Measurements from ENCODE around the gene HPCAL4. TPM values are rescaled to one million over a fixed set of nuclear protein-coding genes. Genes with fewer than 3 reads are reported as not detected.

The HPCAL4 gene
- total RNA-seq, 1 donor from 2014 or later, result 0.20 TPM

- H3K27ac Mint-ChIP-seq (ENCODE audit: unreplicated experiment), result no peak overlapping the region
- no peak for TF ChIP-seq CTCF (IDR thresholded peaks at IDR 0.05; ENCODE audit: insufficient read depth, low read depth, low read length)
- Histone ChIP-seq H4K20me1 (ENCODE audit: insufficient read depth, low read length) (no peaks in the 10 kb centered on the region), H3K79me2 (ENCODE audit: insufficient read depth, low read length) (no peaks in the 10 kb centered on the region), H3K4me3 (ENCODE audit: insufficient read depth, low read depth, low read length) (no peak overlapping the region), H3K4me2 (ENCODE audit: low read length) (no peak overlapping the region), H3K9ac (ENCODE audit: low read length) (no peak overlapping the region), H3K36me3 (ENCODE audit: insufficient read depth, low read length) (no peaks in the 10 kb centered on the region), H3K27me3 (ENCODE audit: insufficient read depth, low read length) (peaks cover 46% of the 10 kb centered on the region), H3K4me1 (ENCODE audit: insufficient read depth, low read length) (peaks cover 5% of the 10 kb centered on the region), H2AFZ (ENCODE audit: low read depth, low read length) (no peak overlapping the region), H3K27ac (ENCODE audit: low read depth, low read length) (no peak overlapping the region), H3K9me3 (ENCODE audit: insufficient read depth, low read depth, low read length) (peaks cover 4% of the 10 kb centered on the region)
- H3K4me1 Mint-ChIP-seq (ENCODE audit: low read depth, unreplicated experiment), result peaks cover 4% of the 10 kb centered on the region
- FAIRE-seq, result no peak
- H3K4me3 Mint-ChIP-seq (ENCODE audit: unreplicated experiment), result no peak overlapping the region
- peaks cover 12% of the 10 kb centered on the region for H3K9me3 Mint-ChIP-seq (ENCODE audit: unreplicated experiment)
- peaks cover 2% of the 10 kb centered on the region for H3K36me3 Mint-ChIP-seq (ENCODE audit: low read depth, unreplicated experiment)
- peaks cover 88% of the 10 kb centered on the region for H3K27me3 Mint-ChIP-seq (ENCODE audit: low read depth, unreplicated experiment)
- no peak for DNase-seq (ENCODE audit: low read depth)
Measured at GRCh38 chr1:39676948-39677548, 14.2 kb downstream of the HPCAL4 start.

GRCh38 chr1:39675220-39675619 lies 16.0 kb downstream of the HPCAL4 start:
- no peak for FAIRE-seq

More at GRCh38 chr1:39675220-39675619, 16.0 kb downstream of the HPCAL4 start:
- H4K20me1 ChIP-seq (ENCODE audit: insufficient read depth, low read length), result no peaks in the 10 kb centered on the region
- Mint-ChIP-seq H3K36me3 (ENCODE audit: low read depth, unreplicated experiment) (peaks cover 2% of the 10 kb centered on the region), H3K27ac (ENCODE audit: unreplicated experiment) (no peak overlapping the region), H3K9me3 (ENCODE audit: unreplicated experiment) (peaks cover 12% of the 10 kb centered on the region), H3K4me1 (ENCODE audit: low read depth, unreplicated experiment) (peaks cover 4% of the 10 kb centered on the region), H3K4me3 (ENCODE audit: unreplicated experiment) (no peak overlapping the region), H3K27me3 (ENCODE audit: low read depth, unreplicated experiment) (peaks cover 78% of the 10 kb centered on the region)
- no peak overlapping the region for H3K4me2 ChIP-seq (ENCODE audit: low read length)
- no peaks in the 10 kb centered on the region for H3K79me2 ChIP-seq (ENCODE audit: insufficient read depth, low read length)
- TF ChIP-seq EZH2 (IDR thresholded peaks at IDR 0.05; ENCODE audit: insufficient read depth, low read length) (no peak), CTCF (IDR thresholded peaks at IDR 0.05; ENCODE audit: insufficient read depth, low read depth, low read length) (no peak)
- no peaks in the 10 kb centered on the region for H3K36me3 ChIP-seq (ENCODE audit: insufficient read depth, low read length)
- no peak overlapping the region for H3K9ac ChIP-seq (ENCODE audit: low read length)
- H3K4me1 ChIP-seq (ENCODE audit: insufficient read depth, low read length), result peaks cover 6% of the 10 kb centered on the region
- H2AFZ ChIP-seq (ENCODE audit: low read depth, low read length), result no peak overlapping the region
- peaks cover 44% of the 10 kb centered on the region for H3K27me3 ChIP-seq (ENCODE audit: insufficient read depth, low read length)
- H3K9me3 ChIP-seq (ENCODE audit: insufficient read depth, low read depth, low read length), result peaks cover 4% of the 10 kb centered on the region
- H3K4me3 ChIP-seq (ENCODE audit: insufficient read depth, low read depth, low read length), result no peak overlapping the region
- H3K27ac ChIP-seq (ENCODE audit: low read depth, low read length), result no peak overlapping the region
- no peak for DNase-seq (ENCODE audit: low read depth)

All from astrocyte (in vitro differentiated cells and primary cell).